ENCODE measurements around the gene PPP1R13B. TPM values are rescaled to one million over a fixed set of nuclear protein-coding genes. Genes with fewer than 3 reads are reported as not detected.

The PPP1R13B gene
- polyA plus RNA-seq, 1 of the 3 experiments (the other 2 are of a cell fraction), result 5.7 TPM

- Histone ChIP-seq H3K27ac (ENCODE audit: low read depth in 2 of 2, low read length in 1 of 2) (no peak overlapping the region), H3K9me2 (no peaks in the 10 kb centered on the region), H2AFZ (ENCODE audit: low read depth) (no peak overlapping the region), H3K4me3 (ENCODE audit: low read depth in 2 of 2, low read length in 1 of 2) (no peak overlapping the region), H3K27me3 (ENCODE audit: insufficient read depth) (no peaks in the 10 kb centered on the region), H4K20me1 (ENCODE audit: insufficient read depth) (no peaks in the 10 kb centered on the region), H3K9me3 (no peaks in the 10 kb centered on the region), H3K9ac (no peak overlapping the region), H3K79me2 (ENCODE audit: insufficient read depth) (peaks cover 6% of the 10 kb centered on the region; the same call in 1 of the 2 replicates), H3K4me2 (no peak overlapping the region), H3F3A (replicated peaks; ENCODE audit: insufficient read depth) (no peaks in the 10 kb centered on the region), H3K4me1 (ENCODE audit: control insufficient read depth in 1 of 2, insufficient read depth in 2 of 2, low read depth in 1 of 2, low read length in 1 of 2) (no peaks in the 10 kb centered on the region), H3K36me3 (replicated peaks in 1 of 2; ENCODE audit: control insufficient read depth in 1 of 2, insufficient read depth in 2 of 2, low read length in 1 of 2) (peaks cover 9 to 62% of the 10 kb centered on the region in 2 experiments)
- peak; percentile 58 for DNase-seq
- POLR2A ChIA-PET, result no interaction called here
- CTCF ChIA-PET, result no interaction called here
- 97% methylated on average over 10 of the region's 15 CpGs for WGBS (ENCODE audit: low lambda C conversion rate)
- TF ChIP-seq MEF2A (IDR thresholded peaks at IDR 0.05; ENCODE audit: borderline replicate concordance, low read depth) (no peak), CTCF (IDR thresholded peaks at IDR 0.05) (0 out of 2 replicates have a peak, but pooled peaks have one; percentile 22)
These were observed 116.8 kb downstream of the PPP1R13B start for GRCh38 chr14:103730490-103731035.

GRCh38 chr14:103729496-103730448, 117.6 kb downstream of the PPP1R13B start:
- no peak for TF ChIP-seq NRF1 (IDR thresholded peaks at IDR 0.05; ENCODE audit: low read depth, low read length)
- TF ChIP-seq FOXM1 (IDR thresholded peaks at IDR 0.05; ENCODE audit: low read depth), result no peak
- TF ChIP-seq RFX5 (IDR thresholded peaks at IDR 0.05; ENCODE audit: low read length), result no peak
- no peak for TF ChIP-seq JUND (IDR thresholded peaks at IDR 0.05)
- no peak for TF ChIP-seq RCOR1 (IDR thresholded peaks at IDR 0.05; ENCODE audit: low read length)
- TF ChIP-seq TCF12 (IDR thresholded peaks at IDR 0.05), result no peak
- TF ChIP-seq EP300 (IDR thresholded peaks at IDR 0.05; ENCODE audit: borderline replicate concordance in 1 of 2, low read depth in 1 of 2, low read length in 1 of 2), result no peak
- TF ChIP-seq SMC3 (IDR thresholded peaks at IDR 0.05; ENCODE audit: low read depth, low read length), result no peak
- TF ChIP-seq PBX3 (IDR thresholded peaks at IDR 0.05), result no peak
- TF ChIP-seq REST (IDR thresholded peaks at IDR 0.05; ENCODE audit: low read depth, low read length), result no peak
- TF ChIP-seq CHD2 (IDR thresholded peaks at IDR 0.05; ENCODE audit: low read length, partially characterized antibody), result no peak
- TF ChIP-seq EZH2phosphoT487 (IDR thresholded peaks at IDR 0.05; ENCODE audit: borderline replicate concordance, low read depth), result no peak
- no peak for TF ChIP-seq GATA2 (CRISPR knock-in tag; IDR thresholded peaks at IDR 0.05)
- TF ChIP-seq CTCF (IDR thresholded peaks at IDR 0.05), result no peak
- H3K36me3 ChIP-seq (replicated peaks in 1 of 2; ENCODE audit: control insufficient read depth in 1 of 2, insufficient read depth in 2 of 2, low read length in 1 of 2), result peaks cover 9 to 56% of the 10 kb centered on the region in 2 experiments
- H3K9ac ChIP-seq, result no peak overlapping the region
- H3F3A ChIP-seq (replicated peaks; ENCODE audit: insufficient read depth), result no peaks in the 10 kb centered on the region
- no peaks in the 10 kb centered on the region for H3K27me3 ChIP-seq (ENCODE audit: insufficient read depth)
- no peaks in the 10 kb centered on the region for H3K9me2 ChIP-seq
- DNase-seq, result no peak
- WGBS (ENCODE audit: low lambda C conversion rate), result 92% methylated on average over 23 of the region's 24 CpGs
- H3K9me3 ChIP-seq, result no peaks in the 10 kb centered on the region
- H3K4me1 ChIP-seq (ENCODE audit: control insufficient read depth in 1 of 2, insufficient read depth in 2 of 2, low read depth in 1 of 2, low read length in 1 of 2), result no peaks in the 10 kb centered on the region
- H3K4me3 ChIP-seq (ENCODE audit: low read depth in 2 of 2, low read length in 1 of 2), result no peak overlapping the region
- H3K4me2 ChIP-seq, result no peak overlapping the region
- ChIA-PET POLR2A (no interaction called here), CTCF (interaction anchor here (0.6 kb wide), 1 partner anchor 338 kb away, joined by 3 read pairs; no protein-coding TSS in a partner anchor)
- H2AFZ ChIP-seq (ENCODE audit: low read depth), result no peak overlapping the region
- H3K79me2 ChIP-seq (ENCODE audit: insufficient read depth), result peaks cover 6% of the 10 kb centered on the region; the same call in 1 of the 2 replicates
- no peaks in the 10 kb centered on the region for H4K20me1 ChIP-seq (ENCODE audit: insufficient read depth)
- H3K27ac ChIP-seq (ENCODE audit: low read depth in 2 of 2, low read length in 1 of 2), result no peak overlapping the region
